ENCODE data around the gene SLC22A1. TPM values are rescaled to one million over a fixed set of nuclear protein-coding genes. Genes with fewer than 3 reads are reported as not detected.

The SLC22A1 gene
- total and polyA plus RNA-seq, 2 of the 13 experiments (the other 11 are each of a cell fraction or from before 2014, with no cell fraction given) = 0.80 to 0.87 TPM

GRCh38 chr6:160137989-160138835, 16.6 kb downstream of the SLC22A1 start (continued):
- TF ChIP-seq EP300 (IDR thresholded peaks at IDR 0.05; ENCODE audit: low read depth in 2 of 2, low read length in 2 of 2) (no peak), EP300 (CRISPR knock-in tag; IDR thresholded peaks at IDR 0.05; ENCODE audit: borderline replicate concordance) (no peak), SIX1 (CRISPR knock-in tag; IDR thresholded peaks at IDR 0.05; ENCODE audit: borderline replicate concordance) (no peak), ZNF644 (CRISPR knock-in tag; IDR thresholded peaks at IDR 0.05; ENCODE audit: low read depth) (no peak), PHF5A (CRISPR knock-in tag; IDR thresholded peaks at IDR 0.05; ENCODE audit: low read depth, unreplicated experiment) (no peak), E2F5 (CRISPR knock-in tag; conservative IDR thresholded peaks at IDR 0.05) (no peak), ZNF574 (CRISPR knock-in tag; IDR thresholded peaks at IDR 0.05) (no peak), ZNF576 (CRISPR knock-in tag; IDR thresholded peaks at IDR 0.05) (no peak), ZNF318 (CRISPR knock-in tag; IDR thresholded peaks at IDR 0.05) (no peak), TAF1 (CRISPR knock-in tag; IDR thresholded peaks at IDR 0.05) (no peak), POLR2A (IDR thresholded peaks at IDR 0.05; ENCODE audit: insufficient read depth in 1 of 2, low read depth in 2 of 2, low read length in 2 of 2) (no peak), ZNF749 (CRISPR knock-in tag; IDR thresholded peaks at IDR 0.05; ENCODE audit: borderline replicate concordance) (no peak), THAP9 (CRISPR knock-in tag; IDR thresholded peaks at IDR 0.05; ENCODE audit: borderline replicate concordance) (no peak)

All from HepG2 (cell line).